Adrenal gland (tissue), 5 donors: Measurements from ENCODE around the gene EDARADD.

Experiments used
- CTCF ChIP-seq, 6 experiments: fragments of 450-650 bp in 4 of 6; fragments of 200-600 bp in 2 of 6; sonication (generic) in 1 of 6; IDR thresholded peaks; 1 replicate in 5 of 6; 2 replicates in 1 of 6; pipeline versions ENCODE4 v1.5.1 to v1.8.0; 2016 to 2021; ENCODE audit warnings: antibody characterized with exemption in 6 of 6, mild to moderate bottlenecking in 2 of 6, moderate library complexity in 1 of 6
- POLR2A ChIP-seq, 2 donors: fragments of 450-650 bp; IDR thresholded peaks; one replicate each; pipeline ENCODE4 v1.6.1; 2017; ENCODE audit warnings: antibody characterized with exemption in 2 of 2, mild to moderate bottlenecking in 2 of 2, moderate library complexity in 1 of 2
- donor health status: DM: no; HTN: no; CAD: no.

GRCh38 chr1:236450779-236451178 lies 56.7 kb downstream of the EDARADD start:
- TF ChIP-seq CTCF (IDR thresholded peaks at IDR 0.05): no peak
- TF ChIP-seq POLR2A (IDR thresholded peaks at IDR 0.05): no peak
